ENCODE measurements around the gene KIAA0319L.

- TF ChIP-seq POLR2AphosphoS5 (IDR thresholded peaks at IDR 0.05) (no peak), CTCF (IDR thresholded peaks at IDR 0.05) (no peak)
Observed at GRCh38 chr1:35441926-35442579, 115.2 kb downstream of the KIAA0319L start.

Measured in stomach (tissue), 4 donors.